GM12878 (cell line): ENCODE data around the gene ZNF329. TPM values are rescaled to one million over a fixed set of nuclear protein-coding genes. Genes with fewer than 3 reads are reported as not detected.

Source experiments
- ATAC-seq: fragments of 200-7000 bp; cut with Tn5 transposase; 3 replicates; pipeline ENCODE4 v1.9.1; 2020; ENCODE audit warnings: mild to moderate bottlenecking, moderate library complexity
- BruUV-seq: library from RNA; stranded (reverse); fragments of 400-500 nt; replicated peaks from 2 replicates; lab custom pipeline; 2021; lab: Mats Ljungman, UMichigan
- CTCF ChIA-PET: fragments of 300-600 bp; sonication (Branson Sonifier 250); formaldehyde crosslinking; extraction: SDS; loops from one replicate; lab custom pipeline; 2021; ENCODE audit warnings: inconsistent platforms; lab: Yijun Ruan, JAX
- POLR2A ChIA-PET: fragments of 350-600 bp; formaldehyde crosslinking; extraction: SDS; loops from one replicate; lab custom pipeline; 2021; ENCODE audit warnings: inconsistent platforms; lab: Charles Lee
- RAD21 ChIA-PET: fragments of 300-600 bp; sonication (Branson Sonifier 250); formaldehyde crosslinking; loops from one replicate; lab custom pipeline; 2023; ENCODE audit warnings: antibody characterized with exemption; ENCODE audit not compliant: unreplicated experiment; lab: Charles Lee
- SMC1A ChIA-PET: fragments of 300-600 bp; sonication (Branson Sonifier 250); formaldehyde crosslinking; loops from one replicate; lab custom pipeline; 2023; ENCODE audit not compliant: unreplicated experiment, uncharacterized antibody; lab: Charles Lee
- DNase-seq: peaks from one replicate; pipeline ENCODE4 v3.0.0-alpha.2; 2011; ENCODE audit warnings: low read depth, low spot score
- FAIRE-seq: peaks from 3 replicates; lab custom pipeline; 2011; peaks lifted over from hg19 to GRCh38; lab: Jason Lieb, UNC
- H2AFZ ChIP-seq: 2 replicates; pipeline ENCODE4 v1.6.0; 2011; ENCODE audit warnings: low read depth, low read length, control low read depth; ENCODE audit not compliant: control insufficient read depth
- H3K27ac ChIP-seq: 2 replicates; pipeline ENCODE4 v1.5.1; 2011; ENCODE audit warnings: control low read depth; ENCODE audit not compliant: control insufficient read depth, insufficient read depth
- H3K27me3 ChIP-seq, 2 experiments: replicated peaks in 1 of 2; 2 replicates each; pipeline versions ENCODE4 v1.6.0 to v1.6.1; 2011; ENCODE audit warnings: low read length in 1 of 2; ENCODE audit not compliant: control insufficient read depth in 2 of 2, insufficient read depth in 2 of 2
- H3K36me3 ChIP-seq, 2 experiments: 2 replicates each; pipeline ENCODE4 v1.5.1; 2011; ENCODE audit warnings: low read length in 1 of 2; ENCODE audit not compliant: control insufficient read depth in 2 of 2, insufficient read depth in 2 of 2
- H3K4me1 ChIP-seq: 2 replicates; pipeline ENCODE4 v1.6.1; 2011; ENCODE audit warnings: mild to moderate bottlenecking, low read length, moderate library complexity, mixed read lengths; ENCODE audit not compliant: control insufficient read depth, insufficient read depth
- H3K4me2 ChIP-seq: 2 replicates; pipeline ENCODE4 v1.6.0; 2011; ENCODE audit warnings: control low read depth; ENCODE audit not compliant: control insufficient read depth, insufficient read depth
- H3K4me3 ChIP-seq: fragments of 200-600 bp; sonication (generic); 2 replicates; pipeline ENCODE4 v1.5.1; 2016
- H3K79me2 ChIP-seq: 2 replicates; pipeline ENCODE4 v1.6.0; 2011; ENCODE audit warnings: low read length; ENCODE audit not compliant: control insufficient read depth, insufficient read depth
- H3K9ac ChIP-seq: 2 replicates; pipeline ENCODE4 v1.8.0; 2011; ENCODE audit warnings: low read length, control low read depth, mixed read lengths; ENCODE audit not compliant: control insufficient read depth, insufficient read depth
- H3K9me3 ChIP-seq: replicated peaks from 3 replicates; pipeline ENCODE4 v1.5.1; 2011; ENCODE audit warnings: mild to moderate bottlenecking, low read length; ENCODE audit not compliant: control insufficient read depth, insufficient read depth
- H4K20me1 ChIP-seq: 2 replicates; pipeline ENCODE4 v1.6.0; 2011; ENCODE audit not compliant: control insufficient read depth, insufficient read depth
- BACH1 ChIP-seq: fragments of 450-650 bp; IDR thresholded peaks from 2 replicates; pipeline ENCODE4 v1.6.1; 2017; ENCODE audit warnings: mild to moderate bottlenecking, borderline replicate concordance
- POLR2A ChIP-seq: IDR thresholded peaks from 2 replicates; pipeline ENCODE4 v1.6.1; 2011; ENCODE audit warnings: low read depth, mild to moderate bottlenecking, low read length
- SIN3A ChIP-seq: IDR thresholded peaks from 2 replicates; pipeline ENCODE4 v1.6.1; 2012; ENCODE audit warnings: low read depth, low read length, improper control_type of control experiment
- SREBF1 ChIP-seq: IDR thresholded peaks from 2 replicates; pipeline ENCODE4 v1.6.1; 2012; ENCODE audit warnings: mild to moderate bottlenecking, low read length
- STAT3 ChIP-seq: IDR thresholded peaks from 2 replicates; pipeline ENCODE4 v1.6.1; 2011; ENCODE audit warnings: low read depth, low read length, improper control_type of control experiment
- WRNIP1 ChIP-seq: IDR thresholded peaks from 2 replicates; pipeline ENCODE4 v1.6.1; 2011; ENCODE audit warnings: low read depth, low read length, improper control_type of control experiment, borderline replicate concordance
- WGBS: methylation state at CpG from one replicate; pipeline ENCODE4 v1.1.6; 2016; ENCODE audit warnings: low lambda C conversion rate; ENCODE audit not compliant: insufficient replicate concordance, insufficient coverage; ENCODE audit errors: missing lambda C conversion rate; 5-methylcytosine and 5-hydroxymethylcytosine counted together
- in situ Hi-C: fragments of 300-500 bp; cut with MboI; formaldehyde crosslinking; loops from 9 replicates; pipeline ENCODE4 v1.14.3; 2018; ENCODE audit warnings: mixed read lengths
- intact Hi-C: fragments of 100-400 bp; cut with micrococcal nuclease; formaldehyde crosslinking; loops from one replicate; pipeline ENCODE4 v1.14.2; 2022; ENCODE audit not compliant: unreplicated experiment
- polyA plus RNA-seq, 11 experiments: library from polyadenylated mRNA; depleted of rRNA in 4 of 11; unstranded in 6 of 11; stranded (reverse) in 5 of 11; fragments of >200 nt; fragmentation: Nextera tagmentation in 4 of 11; fragmentation: Illumina TruSeq in 1 of 11; extraction: Ambion mirVana in 4 of 11; extraction: Trizol in 1 of 11; gene quantifications; 1 replicate in 1 of 11; 2 replicates in 10 of 11; pipeline versions ENCODE4 v1.2.1 to v1.2.3, GENCODE V29; 2011 to 2016; ENCODE audit warnings: inconsistent platforms in 2 of 11, missing spikeins in 2 of 11, low read depth in 1 of 11
- total RNA-seq, 4 experiments: library from RNA; depleted of rRNA in 3 of 4; stranded (reverse); fragments of >200 nt in 3 of 4; fragmentation: Illumina TruSeq in 1 of 4; extraction: Trizol in 1 of 4; gene quantifications; 2 replicates each; pipeline versions ENCODE4 v1.2.1 to v1.2.3, GENCODE V29; 2013 to 2021
- TF ChIP-seq, protein P1 (sequence below): fragments of 450-650 bp; IDR thresholded peaks from 2 replicates; pipeline ENCODE4 v1.6.1; 2017; ENCODE audit warnings: mild to moderate bottlenecking, low read depth, inconsistent platforms; ENCODE audit not compliant: poor library complexity, severe bottlenecking
- TF ChIP-seq, protein P2 (sequence below): fragments of 450-650 bp; IDR thresholded peaks from 2 replicates; pipeline ENCODE4 v1.6.1; 2017; ENCODE audit warnings: mild to moderate bottlenecking, moderate library complexity
- TF ChIP-seq, protein P3 (sequence below): fragments of 450-650 bp; IDR thresholded peaks from 2 replicates; pipeline ENCODE4 v1.6.1; 2016; ENCODE audit warnings: mild to moderate bottlenecking, moderate library complexity, borderline replicate concordance

ZNF329 gene
- total and polyA plus RNA-seq, 10 of the 15 experiments (the other 5 are each of a cell fraction or from before 2014, with no cell fraction given): 0.11 to 4.7 (median 0.56) TPM; not detected in 1

DNA sequence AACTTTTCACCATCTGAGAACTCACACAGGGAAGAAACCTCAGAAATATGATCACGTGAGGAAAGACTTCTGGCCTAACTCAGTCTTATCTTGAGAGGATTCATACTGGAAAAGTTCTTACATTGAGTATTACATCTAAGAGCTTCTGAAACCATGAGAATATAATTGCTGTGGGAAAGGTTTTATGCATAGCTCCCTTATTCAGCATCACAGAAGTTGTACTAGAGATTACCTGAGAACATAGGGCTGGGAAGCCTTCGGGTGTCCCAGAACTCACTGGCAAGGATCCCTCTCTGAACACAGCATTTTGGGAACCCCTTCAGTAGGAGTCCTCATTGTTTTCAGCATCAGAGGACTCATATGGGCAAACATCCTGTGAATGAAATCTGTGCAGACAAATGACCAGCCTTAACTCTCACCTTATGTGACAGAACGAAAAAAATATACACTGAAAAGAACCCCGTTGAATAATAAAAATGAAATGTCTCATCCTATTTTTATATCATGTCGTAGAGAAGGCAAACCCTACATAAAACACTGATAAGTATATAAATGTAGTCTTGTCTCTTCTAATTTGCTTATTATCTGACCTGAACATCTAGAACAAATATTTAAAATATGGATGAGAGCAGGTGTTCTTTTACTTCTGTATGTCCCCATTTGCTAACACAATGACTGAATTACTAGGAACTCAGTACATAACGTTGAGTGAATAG is 46.5 kb upstream of the ZNF329 start (continued):
- TF ChIP-seq, protein P1, sequence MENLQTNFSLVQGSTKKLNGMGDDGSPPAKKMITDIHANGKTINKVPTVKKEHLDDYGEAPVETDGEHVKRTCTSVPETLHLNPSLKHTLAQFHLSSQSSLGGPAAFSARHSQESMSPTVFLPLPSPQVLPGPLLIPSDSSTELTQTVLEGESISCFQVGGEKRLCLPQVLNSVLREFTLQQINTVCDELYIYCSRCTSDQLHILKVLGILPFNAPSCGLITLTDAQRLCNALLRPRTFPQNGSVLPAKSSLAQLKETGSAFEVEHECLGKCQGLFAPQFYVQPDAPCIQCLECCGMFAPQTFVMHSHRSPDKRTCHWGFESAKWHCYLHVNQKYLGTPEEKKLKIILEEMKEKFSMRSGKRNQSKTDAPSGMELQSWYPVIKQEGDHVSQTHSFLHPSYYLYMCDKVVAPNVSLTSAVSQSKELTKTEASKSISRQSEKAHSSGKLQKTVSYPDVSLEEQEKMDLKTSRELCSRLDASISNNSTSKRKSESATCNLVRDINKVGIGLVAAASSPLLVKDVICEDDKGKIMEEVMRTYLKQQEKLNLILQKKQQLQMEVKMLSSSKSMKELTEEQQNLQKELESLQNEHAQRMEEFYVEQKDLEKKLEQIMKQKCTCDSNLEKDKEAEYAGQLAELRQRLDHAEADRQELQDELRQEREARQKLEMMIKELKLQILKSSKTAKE: peak; percentile 35
- TF ChIP-seq SIN3A: no peak
- TF ChIP-seq BACH1: no peak
- no peak for TF ChIP-seq STAT3
- TF ChIP-seq POLR2A: no peak
- TF ChIP-seq WRNIP1: no peak
- TF ChIP-seq SREBF1: no peak

DNA sequence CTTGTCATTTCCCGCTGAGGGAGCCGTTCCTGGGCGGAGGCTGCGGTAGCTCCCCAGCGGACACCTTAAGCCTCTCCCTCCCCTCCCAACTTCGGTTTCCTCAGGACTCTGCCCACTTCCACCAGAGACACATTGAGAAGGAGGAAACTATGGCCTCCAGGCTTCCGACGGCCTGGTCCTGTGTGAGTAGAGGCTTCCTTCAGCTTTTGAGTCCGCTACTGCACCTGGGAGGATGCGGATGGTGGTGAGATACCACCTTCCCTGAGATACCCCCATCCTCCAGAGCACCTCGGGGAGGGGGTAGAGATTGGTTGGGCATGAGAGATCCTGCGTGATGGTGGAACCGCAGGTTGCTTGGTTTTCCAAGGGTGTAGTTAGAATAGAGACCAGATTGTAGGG is 33.2 kb upstream of the ZNF329 start:
- Histone ChIP-seq H3K4me3 (peak overlapping the region; percentile 67), H3K9ac (peak overlapping the region; percentile 91), H4K20me1 (no peaks in the 10 kb centered on the region), H3K4me1 (peaks cover 10% of the 10 kb centered on the region), H3K9me3 (peaks cover 45% of the 10 kb centered on the region), H3K27ac (peak overlapping the region; percentile 98), H3K27me3 (no peaks in the 10 kb centered on the region), H3K4me2 (peak overlapping the region; percentile 91), H3K79me2 (peaks cover 8% of the 10 kb centered on the region), H3K36me3 (peaks cover 0 to 11% of the 10 kb centered on the region in 2 experiments; a peak in 1 of 4 replicates), H2AFZ (peak overlapping the region; percentile 91)
- 70% methylated on average over 13 of the region's 13 CpGs for WGBS
- ATAC-seq (no peak; the same call in 2 of the 3 replicates), DNase-seq (no peak), FAIRE-seq (no peak)
- RAD21 ChIA-PET: interaction anchor here (1.0 kb wide), 1 partner anchor 336 kb away, joined by 3 read pairs; the partner anchor contains the start of gene ZBTB45
- in situ Hi-C loops: no loop called here
- intact Hi-C loops: no loop called here
- SMC1A ChIA-PET: no interaction called here
- TSS peak; percentile 82 for BruUV-seq
- CTCF ChIA-PET: interaction anchor here (0.9 to 1.4 kb wide), 2 partner anchors 13 to 179 kb away, joined by 3 to 4 read pairs; partner anchors contain the start of gene ZNF497
- POLR2A ChIA-PET: interaction anchor here (0.6 to 1.2 kb wide), 3 partner anchors 9 to 182 kb away, joined by 3 to 4 read pairs (median 3); no protein-coding TSS in a partner anchor
- TF ChIP-seq, protein P2, sequence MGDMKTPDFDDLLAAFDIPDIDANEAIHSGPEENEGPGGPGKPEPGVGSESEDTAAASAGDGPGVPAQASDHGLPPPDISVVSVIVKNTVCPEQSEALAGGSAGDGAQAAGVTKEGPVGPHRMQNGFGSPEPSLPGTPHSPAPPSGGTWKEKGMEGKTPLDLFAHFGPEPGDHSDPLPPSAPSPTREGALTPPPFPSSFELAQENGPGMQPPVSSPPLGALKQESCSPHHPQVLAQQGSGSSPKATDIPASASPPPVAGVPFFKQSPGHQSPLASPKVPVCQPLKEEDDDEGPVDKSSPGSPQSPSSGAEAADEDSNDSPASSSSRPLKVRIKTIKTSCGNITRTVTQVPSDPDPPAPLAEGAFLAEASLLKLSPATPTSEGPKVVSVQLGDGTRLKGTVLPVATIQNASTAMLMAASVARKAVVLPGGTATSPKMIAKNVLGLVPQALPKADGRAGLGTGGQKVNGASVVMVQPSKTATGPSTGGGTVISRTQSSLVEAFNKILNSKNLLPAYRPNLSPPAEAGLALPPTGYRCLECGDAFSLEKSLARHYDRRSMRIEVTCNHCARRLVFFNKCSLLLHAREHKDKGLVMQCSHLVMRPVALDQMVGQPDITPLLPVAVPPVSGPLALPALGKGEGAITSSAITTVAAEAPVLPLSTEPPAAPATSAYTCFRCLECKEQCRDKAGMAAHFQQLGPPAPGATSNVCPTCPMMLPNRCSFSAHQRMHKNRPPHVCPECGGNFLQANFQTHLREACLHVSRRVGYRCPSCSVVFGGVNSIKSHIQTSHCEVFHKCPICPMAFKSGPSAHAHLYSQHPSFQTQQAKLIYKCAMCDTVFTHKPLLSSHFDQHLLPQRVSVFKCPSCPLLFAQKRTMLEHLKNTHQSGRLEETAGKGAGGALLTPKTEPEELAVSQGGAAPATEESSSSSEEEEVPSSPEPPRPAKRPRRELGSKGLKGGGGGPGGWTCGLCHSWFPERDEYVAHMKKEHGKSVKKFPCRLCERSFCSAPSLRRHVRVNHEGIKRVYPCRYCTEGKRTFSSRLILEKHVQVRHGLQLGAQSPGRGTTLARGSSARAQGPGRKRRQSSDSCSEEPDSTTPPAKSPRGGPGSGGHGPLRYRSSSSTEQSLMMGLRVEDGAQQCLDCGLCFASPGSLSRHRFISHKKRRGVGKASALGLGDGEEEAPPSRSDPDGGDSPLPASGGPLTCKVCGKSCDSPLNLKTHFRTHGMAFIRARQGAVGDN: no peak
- TF ChIP-seq, protein P3, sequence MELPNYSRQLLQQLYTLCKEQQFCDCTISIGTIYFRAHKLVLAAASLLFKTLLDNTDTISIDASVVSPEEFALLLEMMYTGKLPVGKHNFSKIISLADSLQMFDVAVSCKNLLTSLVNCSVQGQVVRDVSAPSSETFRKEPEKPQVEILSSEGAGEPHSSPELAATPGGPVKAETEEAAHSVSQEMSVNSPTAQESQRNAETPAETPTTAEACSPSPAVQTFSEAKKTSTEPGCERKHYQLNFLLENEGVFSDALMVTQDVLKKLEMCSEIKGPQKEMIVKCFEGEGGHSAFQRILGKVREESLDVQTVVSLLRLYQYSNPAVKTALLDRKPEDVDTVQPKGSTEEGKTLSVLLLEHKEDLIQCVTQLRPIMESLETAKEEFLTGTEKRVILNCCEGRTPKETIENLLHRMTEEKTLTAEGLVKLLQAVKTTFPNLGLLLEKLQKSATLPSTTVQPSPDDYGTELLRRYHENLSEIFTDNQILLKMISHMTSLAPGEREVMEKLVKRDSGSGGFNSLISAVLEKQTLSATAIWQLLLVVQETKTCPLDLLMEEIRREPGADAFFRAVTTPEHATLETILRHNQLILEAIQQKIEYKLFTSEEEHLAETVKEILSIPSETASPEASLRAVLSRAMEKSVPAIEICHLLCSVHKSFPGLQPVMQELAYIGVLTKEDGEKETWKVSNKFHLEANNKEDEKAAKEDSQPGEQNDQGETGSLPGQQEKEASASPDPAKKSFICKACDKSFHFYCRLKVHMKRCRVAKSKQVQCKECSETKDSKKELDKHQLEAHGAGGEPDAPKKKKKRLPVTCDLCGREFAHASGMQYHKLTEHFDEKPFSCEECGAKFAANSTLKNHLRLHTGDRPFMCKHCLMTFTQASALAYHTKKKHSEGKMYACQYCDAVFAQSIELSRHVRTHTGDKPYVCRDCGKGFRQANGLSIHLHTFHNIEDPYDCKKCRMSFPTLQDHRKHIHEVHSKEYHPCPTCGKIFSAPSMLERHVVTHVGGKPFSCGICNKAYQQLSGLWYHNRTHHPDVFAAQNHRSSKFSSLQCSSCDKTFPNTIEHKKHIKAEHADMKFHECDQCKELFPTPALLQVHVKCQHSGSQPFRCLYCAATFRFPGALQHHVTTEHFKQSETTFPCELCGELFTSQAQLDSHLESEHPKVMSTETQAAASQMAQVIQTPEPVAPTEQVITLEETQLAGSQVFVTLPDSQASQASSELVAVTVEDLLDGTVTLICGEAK: peak; percentile 41; the same call in 1 of the 2 replicates
